ENCODE measurements around the gene SUMF1.
"Not testable (repeated sequence)": the region's sequence is repeated elsewhere in the genome, so short reads cannot be mapped to it uniquely, and the experiment has no call there.

SUMF1 gene

GRCh38 chr3:4332574-4332973 lies 134.5 kb downstream of the SUMF1 start:
- DNase-seq, result no peak

GRCh38 chr3:4332111-4332510 lies 135.0 kb downstream of the SUMF1 start:
- DNase-seq, result no peak

- not testable (repeated sequence) for DNase-seq
Observed at GRCh38 chr3:4329806-4330205, 137.3 kb downstream of the SUMF1 start.

GRCh38 chr3:4326868-4327267 lies 140.2 kb downstream of the SUMF1 start:
- DNase-seq, result no peak

GRCh38 chr3:4323246-4324027 lies 143.6 kb downstream of the SUMF1 start:
- no peak for DNase-seq

- DNase-seq, result no peak
Observed at GRCh38 chr3:4322635-4323034, 144.4 kb downstream of the SUMF1 start.

GRCh38 chr3:4321732-4322131 lies 145.3 kb downstream of the SUMF1 start:
- no peak for DNase-seq

- DNase-seq, result no peak
Observed at GRCh38 chr3:4320096-4320911, 146.8 kb downstream of the SUMF1 start.

- DNase-seq, result no peak
Observed at GRCh38 chr3:4314688-4315087, 152.4 kb downstream of the SUMF1 start.

GRCh38 chr3:4313606-4314293 lies 153.3 kb downstream of the SUMF1 start:
- no peak for DNase-seq

GRCh38 chr3:4311496-4311895 lies 155.6 kb downstream of the SUMF1 start:
- DNase-seq, result no peak

All from SHP77 (cell line).